Measurements from ENCODE around the gene CNOT6L.

DNA sequence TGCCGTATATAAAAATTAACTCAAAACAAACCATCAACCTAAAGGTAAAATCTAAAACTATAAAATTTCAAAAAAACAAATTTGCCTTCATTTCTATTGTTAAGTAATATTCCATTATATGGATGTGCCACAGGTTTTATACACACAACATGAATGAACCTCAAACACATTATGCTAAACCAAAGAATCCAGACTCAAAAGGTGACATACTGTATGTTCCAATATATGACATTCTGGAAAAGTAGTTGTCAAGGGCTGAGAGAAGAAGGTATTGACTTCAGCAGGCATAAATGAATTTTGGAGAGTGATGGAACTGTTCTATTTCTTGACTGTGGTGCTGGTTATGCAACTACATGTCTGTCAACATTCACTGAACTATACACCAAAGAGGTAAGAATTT, 56.6 kb downstream of the CNOT6L start:
- TF ChIP-seq, protein P1, sequence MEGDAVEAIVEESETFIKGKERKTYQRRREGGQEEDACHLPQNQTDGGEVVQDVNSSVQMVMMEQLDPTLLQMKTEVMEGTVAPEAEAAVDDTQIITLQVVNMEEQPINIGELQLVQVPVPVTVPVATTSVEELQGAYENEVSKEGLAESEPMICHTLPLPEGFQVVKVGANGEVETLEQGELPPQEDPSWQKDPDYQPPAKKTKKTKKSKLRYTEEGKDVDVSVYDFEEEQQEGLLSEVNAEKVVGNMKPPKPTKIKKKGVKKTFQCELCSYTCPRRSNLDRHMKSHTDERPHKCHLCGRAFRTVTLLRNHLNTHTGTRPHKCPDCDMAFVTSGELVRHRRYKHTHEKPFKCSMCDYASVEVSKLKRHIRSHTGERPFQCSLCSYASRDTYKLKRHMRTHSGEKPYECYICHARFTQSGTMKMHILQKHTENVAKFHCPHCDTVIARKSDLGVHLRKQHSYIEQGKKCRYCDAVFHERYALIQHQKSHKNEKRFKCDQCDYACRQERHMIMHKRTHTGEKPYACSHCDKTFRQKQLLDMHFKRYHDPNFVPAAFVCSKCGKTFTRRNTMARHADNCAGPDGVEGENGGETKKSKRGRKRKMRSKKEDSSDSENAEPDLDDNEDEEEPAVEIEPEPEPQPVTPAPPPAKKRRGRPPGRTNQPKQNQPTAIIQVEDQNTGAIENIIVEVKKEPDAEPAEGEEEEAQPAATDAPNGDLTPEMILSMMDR (IDR thresholded peaks at IDR 0.05; ENCODE audit: low read length), result no peak
- TF ChIP-seq EZH2phosphoT487 (IDR thresholded peaks at IDR 0.05; ENCODE audit: low read length) (no peak), EZH2 (optimal IDR thresholded peaks at IDR 0.05; ENCODE audit: low read depth, low read length) (no peak)
